Adipocyte (in vitro differentiated cells): ENCODE data around the gene LIPC.

Experiments used
- DNase-seq: peaks from one replicate; pipeline ENCODE4 v3.0.0-alpha.2; 2015; ENCODE audit warnings: low read depth
- H3K27me3 ChIP-seq: replicated peaks from 2 replicates; pipeline ENCODE4 v1.7.0; 2013; ENCODE audit warnings: mild to moderate bottlenecking, low read length, moderate library complexity; ENCODE audit not compliant: control insufficient read depth, insufficient read depth
- H3K36me3 ChIP-seq: 2 replicates; pipeline ENCODE4 v1.7.0; 2013; ENCODE audit warnings: low read length, mild to moderate bottlenecking, moderate library complexity; ENCODE audit not compliant: control insufficient read depth, insufficient read depth, severe bottlenecking
- H3K4me1 ChIP-seq: 2 replicates; pipeline ENCODE4 v1.7.0; 2013; ENCODE audit warnings: mild to moderate bottlenecking, low read length, moderate library complexity; ENCODE audit not compliant: control insufficient read depth, insufficient read depth
- H3K4me3 ChIP-seq: 2 replicates; pipeline ENCODE4 v1.7.0; 2013; ENCODE audit warnings: mild to moderate bottlenecking, low read length, moderate library complexity
- H3K9ac ChIP-seq: 2 replicates; pipeline ENCODE4 v1.7.0; 2013; ENCODE audit warnings: mild to moderate bottlenecking, low read length, moderate library complexity
- H3K9me3 ChIP-seq: 2 replicates; pipeline ENCODE4 v1.7.0; 2013; ENCODE audit warnings: mild to moderate bottlenecking, low read length, moderate library complexity; ENCODE audit not compliant: control insufficient read depth

The LIPC gene

GRCh38 chr15:58437531-58438105 lies 5.8 kb downstream of the LIPC start:
- H3K9me3 ChIP-seq = no peaks in the 10 kb centered on the region
- H3K4me3 ChIP-seq = no peak overlapping the region
- H3K27me3 ChIP-seq = no peaks in the 10 kb centered on the region
- H3K36me3 ChIP-seq = no peaks in the 10 kb centered on the region
- no peak overlapping the region for H3K9ac ChIP-seq
- H3K4me1 ChIP-seq = peaks cover 56% of the 10 kb centered on the region
- no peak for DNase-seq

- Histone ChIP-seq H3K4me1 (peaks cover 54% of the 10 kb centered on the region), H3K27me3 (no peaks in the 10 kb centered on the region), H3K9ac (no peak overlapping the region), H3K9me3 (no peaks in the 10 kb centered on the region), H3K36me3 (no peaks in the 10 kb centered on the region), H3K4me3 (no peak overlapping the region)
- DNase-seq = no peak
Measured at GRCh38 chr15:58438111-58438510, 6.3 kb downstream of the LIPC start.

DNA sequence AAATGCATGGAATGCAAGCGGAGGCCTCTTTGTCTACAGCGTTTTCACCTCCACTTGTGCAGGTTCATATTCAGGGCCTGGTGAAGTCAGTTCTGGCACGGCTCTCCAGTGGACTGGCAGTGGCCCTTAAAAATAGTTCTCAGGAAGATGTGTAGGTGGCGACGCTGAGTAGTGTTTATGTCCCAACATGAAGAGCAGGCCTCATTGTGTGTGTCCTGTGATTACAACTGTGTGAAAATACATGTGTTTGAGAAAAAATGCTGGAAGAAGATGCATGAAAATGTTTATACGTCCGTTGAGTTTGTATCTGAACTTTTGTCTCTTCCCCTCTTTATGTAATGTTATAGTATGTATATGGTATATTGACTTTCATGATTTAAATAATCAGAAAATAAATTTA lies 7.2 kb downstream of the LIPC start:
- H3K27me3 ChIP-seq = no peaks in the 10 kb centered on the region
- peak; percentile 54 for DNase-seq
- no peaks in the 10 kb centered on the region for H3K36me3 ChIP-seq
- no peak overlapping the region for H3K4me3 ChIP-seq
- peaks cover 47% of the 10 kb centered on the region for H3K4me1 ChIP-seq
- peak overlapping the region; percentile 81 for H3K9ac ChIP-seq
- no peaks in the 10 kb centered on the region for H3K9me3 ChIP-seq

DNA sequence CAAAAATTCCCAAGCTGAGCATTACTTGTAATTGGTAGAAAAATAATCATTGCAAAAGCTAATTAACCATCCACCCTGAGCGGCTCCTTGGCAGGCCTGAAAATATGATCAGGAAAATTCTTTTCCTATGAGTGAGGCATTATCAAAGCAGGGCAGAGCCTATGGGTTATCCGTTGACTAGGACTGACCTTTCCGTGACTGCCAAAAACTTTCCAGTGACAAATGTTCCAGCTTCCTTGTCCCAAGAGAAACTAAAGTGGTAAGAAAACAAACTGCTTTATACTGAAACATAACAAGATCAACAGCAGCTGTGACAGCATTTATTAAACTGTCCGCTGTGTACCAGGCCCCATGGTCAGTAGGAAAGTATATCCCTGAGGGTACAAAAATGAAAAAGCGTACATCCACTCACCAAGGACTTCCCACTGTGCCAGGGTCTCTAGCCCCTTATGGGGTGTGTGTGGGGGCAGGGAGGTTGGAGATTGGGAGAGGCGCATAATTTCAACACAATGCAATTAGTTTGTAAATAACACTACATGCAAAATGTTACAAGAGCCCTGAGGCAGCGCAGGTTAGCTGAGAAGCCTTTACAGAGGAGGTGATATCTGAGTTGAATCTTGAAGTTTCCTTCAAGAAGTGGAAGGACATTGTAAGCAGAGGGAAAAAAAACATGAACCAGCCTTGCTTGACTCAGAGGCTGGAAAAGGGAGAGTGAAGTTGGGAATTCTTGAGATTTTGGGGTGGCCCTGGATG lies 8.5 kb downstream of the LIPC start:
- Histone ChIP-seq H3K27me3 (no peaks in the 10 kb centered on the region), H3K36me3 (no peaks in the 10 kb centered on the region), H3K9me3 (no peaks in the 10 kb centered on the region), H3K9ac (peak overlapping the region; percentile 81), H3K4me1 (peaks cover 51% of the 10 kb centered on the region), H3K4me3 (peak overlapping the region; percentile 36)
- DNase-seq = peak; percentile 72

DNA sequence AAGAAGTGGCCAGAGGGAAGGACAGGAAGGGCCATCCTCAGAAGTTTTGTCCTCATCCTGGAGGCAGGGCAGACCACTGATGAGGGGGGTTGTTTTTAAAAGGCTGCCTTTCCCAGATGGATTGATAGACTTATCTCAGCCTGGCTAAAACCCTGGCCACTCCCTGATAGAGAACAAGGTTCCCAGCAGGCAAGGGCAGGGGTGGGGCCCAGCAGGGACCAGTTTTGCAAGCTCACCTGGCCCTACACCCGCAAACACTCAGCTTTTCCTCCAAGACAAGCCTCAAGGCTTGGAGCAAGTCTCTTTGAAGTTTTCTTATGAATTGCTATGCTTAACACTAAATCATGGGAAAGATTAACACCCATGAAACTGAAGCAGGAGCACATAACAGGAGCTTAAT lies 9.1 kb downstream of the LIPC start:
- peak overlapping the region; percentile 36 for H3K4me3 ChIP-seq
- H3K9ac ChIP-seq = peak overlapping the region; percentile 81
- peaks cover 51% of the 10 kb centered on the region for H3K4me1 ChIP-seq
- H3K36me3 ChIP-seq = no peaks in the 10 kb centered on the region
- DNase-seq = no peak
- H3K27me3 ChIP-seq = no peaks in the 10 kb centered on the region
- no peaks in the 10 kb centered on the region for H3K9me3 ChIP-seq

- Histone ChIP-seq H3K4me1 (peaks cover 51% of the 10 kb centered on the region), H3K9ac (peak overlapping the region; percentile 81), H3K27me3 (no peaks in the 10 kb centered on the region), H3K4me3 (peak overlapping the region; percentile 4), H3K36me3 (no peaks in the 10 kb centered on the region), H3K9me3 (no peaks in the 10 kb centered on the region)
- peak; percentile 81 for DNase-seq
Measured at GRCh38 chr15:58441376-58442070, 9.7 kb downstream of the LIPC start.

GRCh38 chr15:58442122-58442521 lies 10.3 kb downstream of the LIPC start:
- H3K4me1 ChIP-seq = peaks cover 52% of the 10 kb centered on the region
- no peaks in the 10 kb centered on the region for H3K9me3 ChIP-seq
- peak overlapping the region; percentile 67 for H3K9ac ChIP-seq
- no peaks in the 10 kb centered on the region for H3K27me3 ChIP-seq
- no peaks in the 10 kb centered on the region for H3K36me3 ChIP-seq
- peak overlapping the region; percentile 4 for H3K4me3 ChIP-seq
- peak; percentile 25 for DNase-seq

- Histone ChIP-seq H3K27me3 (no peaks in the 10 kb centered on the region), H3K9ac (no peak overlapping the region), H3K4me1 (peaks cover 55% of the 10 kb centered on the region), H3K36me3 (no peaks in the 10 kb centered on the region), H3K4me3 (no peak overlapping the region), H3K9me3 (no peaks in the 10 kb centered on the region)
- peak; percentile 42 for DNase-seq
Measured at GRCh38 chr15:58443308-58443707, 11.5 kb downstream of the LIPC start.

DNA sequence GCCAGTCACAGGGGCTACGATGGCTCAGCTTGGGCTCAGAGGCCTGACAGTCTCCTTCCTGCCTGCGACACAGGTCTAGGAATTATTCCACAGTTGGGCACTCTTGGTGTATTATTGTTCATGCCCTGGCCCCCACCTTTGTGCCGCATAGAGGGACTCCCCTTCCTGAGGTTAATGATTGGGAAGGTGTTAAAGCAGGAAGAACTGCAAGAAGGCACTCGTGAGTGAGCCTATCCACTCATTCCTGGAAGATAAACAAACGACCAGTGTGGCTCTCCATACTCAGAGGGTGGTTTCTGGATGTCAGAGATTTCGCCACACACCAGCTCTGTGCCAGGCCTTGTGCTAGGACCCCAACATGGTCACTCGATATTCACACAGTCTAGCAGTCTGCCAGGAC lies 12.3 kb downstream of the LIPC start:
- Histone ChIP-seq H3K4me1 (peaks cover 54% of the 10 kb centered on the region), H3K9ac (peak overlapping the region; percentile 63), H3K36me3 (no peaks in the 10 kb centered on the region), H3K4me3 (no peak overlapping the region), H3K9me3 (no peaks in the 10 kb centered on the region), H3K27me3 (no peaks in the 10 kb centered on the region)
- DNase-seq = no peak

DNA sequence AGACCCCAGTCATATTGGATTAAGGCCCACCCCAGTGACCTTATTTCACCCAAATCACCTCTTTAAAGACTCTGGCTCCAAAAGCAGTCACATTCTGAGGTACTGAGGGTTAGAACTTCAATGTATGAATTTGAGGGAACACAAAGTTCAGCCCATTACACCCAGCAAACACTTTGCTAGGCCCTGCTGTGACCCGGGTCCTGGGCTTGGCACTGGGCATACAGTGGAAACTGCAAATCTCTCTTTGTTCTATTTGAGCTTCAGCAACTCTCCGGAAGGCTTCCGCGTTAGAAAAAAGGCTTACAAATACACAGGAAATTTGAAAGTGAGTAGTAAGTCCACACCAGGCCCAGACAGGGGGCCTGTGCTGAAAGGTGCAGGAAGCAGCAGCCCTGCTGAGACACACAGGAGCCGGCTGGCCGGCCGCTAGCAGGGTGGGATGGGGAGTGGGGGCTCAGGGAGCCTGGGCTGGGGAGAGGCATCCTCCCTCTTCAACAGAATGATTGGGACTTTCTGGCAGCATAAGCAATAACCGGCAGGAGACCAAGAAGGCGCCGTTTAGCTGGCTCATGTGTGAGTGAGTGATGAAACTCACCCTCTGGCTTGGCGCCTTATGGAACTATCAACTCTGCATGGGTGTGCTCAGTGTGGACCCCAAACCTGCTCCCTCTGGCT lies 13.0 kb downstream of the LIPC start:
- H3K36me3 ChIP-seq = no peaks in the 10 kb centered on the region
- DNase-seq = no peak
- H3K9ac ChIP-seq = peak overlapping the region; percentile 63
- no peak overlapping the region for H3K4me3 ChIP-seq
- H3K9me3 ChIP-seq = no peaks in the 10 kb centered on the region
- H3K27me3 ChIP-seq = no peaks in the 10 kb centered on the region
- peaks cover 46% of the 10 kb centered on the region for H3K4me1 ChIP-seq

GRCh38 chr15:58445865-58446264 lies 14.1 kb downstream of the LIPC start:
- no peaks in the 10 kb centered on the region for H3K9me3 ChIP-seq
- H3K9ac ChIP-seq = no peak overlapping the region
- H3K36me3 ChIP-seq = no peaks in the 10 kb centered on the region
- no peaks in the 10 kb centered on the region for H3K27me3 ChIP-seq
- no peak overlapping the region for H3K4me3 ChIP-seq
- H3K4me1 ChIP-seq = peaks cover 37% of the 10 kb centered on the region
- DNase-seq = no peak
